GM12872 (cell line): ENCODE data around the gene BCL2.

ENCODE experiments used
- CTCF ChIP-seq: IDR thresholded peaks from 3 replicates; pipeline ENCODE4 v1.5.1; 2011; ENCODE audit warnings: low read depth, mild to moderate bottlenecking, low read length, moderate library complexity; ENCODE audit not compliant: insufficient read depth

The BCL2 gene

GRCh38 chr18:63272638-63273037, 46.9 kb downstream of the BCL2 start:
- TF ChIP-seq CTCF, result no peak

- no peak for TF ChIP-seq CTCF
Observed at GRCh38 chr18:63271881-63272299, 47.7 kb downstream of the BCL2 start.

- TF ChIP-seq CTCF, result no peak
Observed at GRCh38 chr18:63271148-63271547, 48.4 kb downstream of the BCL2 start.

GRCh38 chr18:63267975-63268721, 51.4 kb downstream of the BCL2 start:
- TF ChIP-seq CTCF, result no peak

GRCh38 chr18:63266888-63267790, 52.4 kb downstream of the BCL2 start:
- TF ChIP-seq CTCF, result no peak

- TF ChIP-seq CTCF, result no peak
Observed at GRCh38 chr18:63265326-63265725, 54.2 kb downstream of the BCL2 start.

- no peak for TF ChIP-seq CTCF
Observed at GRCh38 chr18:63264871-63265270, 54.7 kb downstream of the BCL2 start.
